CD8-positive, alpha-beta memory T cell (primary cell): ENCODE results near the gene SAA1. TPM values are rescaled to one million over a fixed set of nuclear protein-coding genes. Genes with fewer than 3 reads are reported as not detected.

Source experiments
- CTCF ChIA-PET: fragments of 350-600 bp; sonication (Branson Sonifier 250); formaldehyde crosslinking; loops from one replicate; lab custom pipeline; 2021; ENCODE audit warnings: antibody characterized with exemption; lab: Charles Lee
- POLR2A ChIA-PET: fragments of 350-600 bp; sonication (Branson Sonifier 250); formaldehyde crosslinking; loops from one replicate; lab custom pipeline; 2021; ENCODE audit warnings: antibody characterized with exemption; lab: Charles Lee
- DNase-seq, 5 donors: peaks; one replicate each; pipeline versions ENCODE4 v3.0.0 to v3.0.0-alpha.2; 2020 to 2022; ENCODE audit warnings: mixed read lengths in 1 of 5
- H3K27ac ChIP-seq: one replicate; pipeline ENCODE4 v1.7.0; 2013; ENCODE audit warnings: low read depth, mild to moderate bottlenecking, low read length, moderate library complexity
- H3K27me3 ChIP-seq: 2 replicates; pipeline ENCODE4 v1.7.0; 2013; ENCODE audit warnings: low read length, mild to moderate bottlenecking; ENCODE audit not compliant: insufficient read depth, poor library complexity, severe bottlenecking
- H3K36me3 ChIP-seq: 2 replicates; pipeline ENCODE4 v1.7.0; 2013; ENCODE audit warnings: mild to moderate bottlenecking, low read length, moderate library complexity; ENCODE audit not compliant: insufficient read depth
- H3K4me1 ChIP-seq: 2 replicates; pipeline ENCODE4 v1.7.0; 2013; ENCODE audit warnings: mild to moderate bottlenecking, low read length, moderate library complexity; ENCODE audit not compliant: insufficient read depth
- H3K4me3 ChIP-seq: 2 replicates; pipeline ENCODE4 v1.7.0; 2013; ENCODE audit warnings: mild to moderate bottlenecking, low read length
- H3K9me3 ChIP-seq: 2 replicates; pipeline ENCODE4 v1.7.0; 2013; ENCODE audit warnings: mild to moderate bottlenecking, low read length
- H3K27ac Mint-ChIP-seq, 8 donors: one replicate each; pipeline ENCODE4 v1.8.0; 2020 to 2021; ENCODE audit warnings: mixed read lengths in 8 of 8, mild to moderate bottlenecking in 6 of 8, inconsistent platforms in 3 of 8, moderate library complexity in 3 of 8
- H3K27me3 Mint-ChIP-seq, 2 donors: one replicate each; pipeline ENCODE4 v1.8.0; 2020 to 2021; ENCODE audit warnings: mixed read lengths in 2 of 2, mild to moderate bottlenecking in 1 of 2, moderate library complexity in 1 of 2
- H3K36me3 Mint-ChIP-seq, 3 donors: one replicate each; pipeline ENCODE4 v1.8.0; 2020 to 2021; ENCODE audit warnings: mixed read lengths in 3 of 3, inconsistent platforms in 1 of 3, mild to moderate bottlenecking in 1 of 3
- H3K4me1 Mint-ChIP-seq, 3 donors: one replicate each; pipeline ENCODE4 v1.8.0; 2020 to 2021; ENCODE audit warnings: mixed read lengths in 3 of 3, inconsistent platforms in 1 of 3, mild to moderate bottlenecking in 1 of 3
- H3K4me3 Mint-ChIP-seq, 7 donors: one replicate each; pipeline ENCODE4 v1.8.0; 2020 to 2021; ENCODE audit warnings: mixed read lengths in 7 of 7, mild to moderate bottlenecking in 6 of 7, moderate library complexity in 4 of 7, inconsistent platforms in 2 of 7
- H3K9me3 Mint-ChIP-seq, 5 donors: one replicate each; pipeline ENCODE4 v1.8.0; 2020 to 2022; ENCODE audit warnings: mixed read lengths in 5 of 5, mild to moderate bottlenecking in 3 of 5, moderate library complexity in 2 of 5, inconsistent platforms in 1 of 5
- polyA plus RNA-seq: library from polyadenylated mRNA; unstranded; fragments of 300-500 nt; fragmentation: Illumina TruSeq; gene quantifications from one replicate; pipeline ENCODE4 v1.2.3, GENCODE V29; 2021
- total RNA-seq, 2 experiments: library from RNA; stranded (reverse); gene quantifications; one replicate each; pipeline ENCODE4 v1.2.3, GENCODE V29; 2021

The SAA1 gene
- total and polyA plus RNA-seq, 3 experiments from 2014 or later = not detected

GRCh38 chr11:18308242-18308641 lies 42.2 kb downstream of the SAA1 start:
- H3K4me3 Mint-ChIP-seq = no peak overlapping the region
- Histone ChIP-seq H3K27me3 (no peaks in the 10 kb centered on the region), H3K4me3 (no peak overlapping the region), H3K9me3 (no peaks in the 10 kb centered on the region), H3K4me1 (no peaks in the 10 kb centered on the region), H3K27ac (no peak overlapping the region), H3K36me3 (peaks cover 33% of the 10 kb centered on the region)
- peaks cover 0 to 6% (median 5%) of the 10 kb centered on the region in 3 donors for H3K4me1 Mint-ChIP-seq
- DNase-seq = no peak
- no peaks in the 10 kb centered on the region for H3K27me3 Mint-ChIP-seq
- POLR2A ChIA-PET = no interaction called here
- CTCF ChIA-PET = interaction anchor here (0.7 kb wide), 1 partner anchor 11 kb away, joined by 3 read pairs; no protein-coding TSS in a partner anchor
- no peaks in the 10 kb centered on the region for H3K9me3 Mint-ChIP-seq
- peaks cover 12 to 84% (median 26%) of the 10 kb centered on the region in 3 donors for H3K36me3 Mint-ChIP-seq
- peak overlapping the region in 2 of 8 donors; percentile 29 to 33 for H3K27ac Mint-ChIP-seq

GRCh38 chr11:18309691-18310090 lies 43.6 kb downstream of the SAA1 start:
- POLR2A ChIA-PET = no interaction called here
- Histone ChIP-seq H3K27ac (no peak overlapping the region), H3K36me3 (peaks cover 29% of the 10 kb centered on the region)

GRCh38 chr11:18310800-18311340 lies 44.8 kb downstream of the SAA1 start:
- no peaks in the 10 kb centered on the region for H3K27me3 Mint-ChIP-seq
- no peak overlapping the region for H3K4me3 ChIP-seq
- H3K4me1 Mint-ChIP-seq = peaks cover 3 to 13% (median 5%) of the 10 kb centered on the region in 3 donors
- peaks cover 27% of the 10 kb centered on the region for H3K36me3 ChIP-seq
- ChIA-PET CTCF (interaction anchor here (2.1 kb wide), 1 partner anchor 10 kb away, joined by 5 read pairs; no protein-coding TSS in a partner anchor), POLR2A (no interaction called here)
- no peak overlapping the region for H3K4me3 Mint-ChIP-seq
- no peaks in the 10 kb centered on the region for H3K4me1 ChIP-seq
- H3K27ac Mint-ChIP-seq = peak overlapping the region in 1 of 8 donors; percentile 8
- no peak overlapping the region for H3K27ac ChIP-seq
- no peaks in the 10 kb centered on the region for H3K27me3 ChIP-seq
- H3K36me3 Mint-ChIP-seq = peaks cover 12 to 77% (median 26%) of the 10 kb centered on the region in 3 donors
- H3K9me3 ChIP-seq = no peaks in the 10 kb centered on the region
- DNase-seq = no peak
- no peaks in the 10 kb centered on the region for H3K9me3 Mint-ChIP-seq

More at GRCh38 chr11:18309691-18310090, 43.6 kb downstream of the SAA1 start:
- Histone ChIP-seq H3K9me3 (no peaks in the 10 kb centered on the region), H3K4me3 (no peak overlapping the region), H3K4me1 (no peaks in the 10 kb centered on the region), H3K27me3 (no peaks in the 10 kb centered on the region)
- no peak for DNase-seq
- Mint-ChIP-seq H3K27me3 (no peaks in the 10 kb centered on the region), H3K27ac (peak overlapping the region in 1 of 8 donors; percentile 15), H3K4me3 (no peak overlapping the region), H3K36me3 (peaks cover 12 to 80% (median 26%) of the 10 kb centered on the region in 3 donors), H3K9me3 (no peaks in the 10 kb centered on the region), H3K4me1 (peaks cover 0 to 9% (median 5%) of the 10 kb centered on the region in 3 donors)
- CTCF ChIA-PET = no interaction called here

GRCh38 chr11:18312012-18312411 lies 45.9 kb downstream of the SAA1 start:
- H3K27me3 ChIP-seq = no peaks in the 10 kb centered on the region
- no peaks in the 10 kb centered on the region for H3K27me3 Mint-ChIP-seq
- H3K4me1 ChIP-seq = no peaks in the 10 kb centered on the region
- DNase-seq = no peak
- ChIA-PET POLR2A (no interaction called here), CTCF (interaction anchor here (2.1 kb wide), 1 partner anchor 9 kb away, joined by 5 read pairs; no protein-coding TSS in a partner anchor)
- H3K27ac Mint-ChIP-seq = no peak overlapping the region
- H3K27ac ChIP-seq = no peak overlapping the region
- H3K4me3 ChIP-seq = no peak overlapping the region
- H3K4me3 Mint-ChIP-seq = no peak overlapping the region
- peaks cover 12 to 72% (median 20%) of the 10 kb centered on the region in 3 donors for H3K36me3 Mint-ChIP-seq
- no peaks in the 10 kb centered on the region for H3K9me3 ChIP-seq
- no peaks in the 10 kb centered on the region for H3K9me3 Mint-ChIP-seq
- peaks cover 31% of the 10 kb centered on the region for H3K36me3 ChIP-seq
- H3K4me1 Mint-ChIP-seq = peaks cover 3 to 13% (median 5%) of the 10 kb centered on the region in 3 donors

- peaks cover 12 to 72% (median 21%) of the 10 kb centered on the region in 3 donors for H3K36me3 Mint-ChIP-seq
- DNase-seq = no peak
- Histone ChIP-seq H3K4me3 (no peak overlapping the region), H3K9me3 (no peaks in the 10 kb centered on the region), H3K36me3 (peaks cover 30% of the 10 kb centered on the region), H3K27ac (no peak overlapping the region), H3K4me1 (no peaks in the 10 kb centered on the region), H3K27me3 (no peaks in the 10 kb centered on the region)
- no peak overlapping the region for H3K4me3 Mint-ChIP-seq
- POLR2A ChIA-PET = no interaction called here
- CTCF ChIA-PET = interaction anchor here (2.1 kb wide), 1 partner anchor 8 kb away, joined by 5 read pairs; no protein-coding TSS in a partner anchor
- H3K9me3 Mint-ChIP-seq = no peaks in the 10 kb centered on the region
- H3K27me3 Mint-ChIP-seq = no peaks in the 10 kb centered on the region
- H3K4me1 Mint-ChIP-seq = peaks cover 3 to 18% (median 10%) of the 10 kb centered on the region in 3 donors
- peak overlapping the region in 1 of 8 donors; percentile 29 for H3K27ac Mint-ChIP-seq
These were observed 46.8 kb downstream of the SAA1 start for GRCh38 chr11:18312663-18313420.

- H3K36me3 ChIP-seq = peaks cover 21% of the 10 kb centered on the region
- no peak overlapping the region for H3K4me3 ChIP-seq
- peaks cover 12 to 62% (median 20%) of the 10 kb centered on the region in 3 donors for H3K36me3 Mint-ChIP-seq
- H3K27me3 Mint-ChIP-seq = no peaks in the 10 kb centered on the region
- no peak overlapping the region for H3K4me3 Mint-ChIP-seq
- H3K27ac Mint-ChIP-seq = peak overlapping the region in 1 of 8 donors; percentile 66
- H3K27me3 ChIP-seq = no peaks in the 10 kb centered on the region
- DNase-seq = no peak
- CTCF ChIA-PET = interaction anchor here (0.5 to 1.5 kb wide), 3 partner anchors 19 to 199 kb away, joined by 3 to 4 read pairs (median 4); no protein-coding TSS in a partner anchor
- POLR2A ChIA-PET = no interaction called here
- H3K4me1 Mint-ChIP-seq = peaks cover 12 to 31% (median 23%) of the 10 kb centered on the region in 3 donors
- H3K4me1 ChIP-seq = peaks cover 6% of the 10 kb centered on the region
- no peak overlapping the region for H3K27ac ChIP-seq
- H3K9me3 ChIP-seq = no peaks in the 10 kb centered on the region
- H3K9me3 Mint-ChIP-seq = no peaks in the 10 kb centered on the region
These were observed 48.1 kb downstream of the SAA1 start for GRCh38 chr11:18313965-18314763.

GRCh38 chr11:18314784-18315523 lies 48.9 kb downstream of the SAA1 start:
- ChIA-PET POLR2A (no interaction called here), CTCF (interaction anchor here (0.5 to 1.5 kb wide), 3 partner anchors 20 to 198 kb away, joined by 3 to 4 read pairs (median 4); no protein-coding TSS in a partner anchor)
- no peaks in the 10 kb centered on the region for H3K27me3 Mint-ChIP-seq
- H3K9me3 Mint-ChIP-seq = no peaks in the 10 kb centered on the region
- peaks cover 16% of the 10 kb centered on the region for H3K36me3 ChIP-seq
- H3K27ac ChIP-seq = no peak overlapping the region
- H3K36me3 Mint-ChIP-seq = peaks cover 10 to 55% (median 19%) of the 10 kb centered on the region in 3 donors
- no peak for DNase-seq
- H3K4me1 ChIP-seq = peaks cover 8% of the 10 kb centered on the region
- H3K27ac Mint-ChIP-seq = peak overlapping the region in 1 of 8 donors; percentile 66
- no peaks in the 10 kb centered on the region for H3K27me3 ChIP-seq
- no peaks in the 10 kb centered on the region for H3K9me3 ChIP-seq
- no peak overlapping the region for H3K4me3 Mint-ChIP-seq
- peaks cover 19 to 39% (median 31%) of the 10 kb centered on the region in 3 donors for H3K4me1 Mint-ChIP-seq
- no peak overlapping the region for H3K4me3 ChIP-seq
